K562 (cell line): ENCODE measurements around the gene TMEM132E. TPM values are rescaled to one million over a fixed set of nuclear protein-coding genes. Genes with fewer than 3 reads are reported as not detected.

ENCODE experiments used
- ATAC-seq: fragments of 200-7000 bp; cut with Tn5 transposase; 3 replicates; pipeline ENCODE4 v1.9.1; 2020; ENCODE audit warnings: moderate library complexity
- BruUV-seq: library from RNA; stranded (reverse); fragments of 400-500 nt; replicated peaks from 2 replicates; lab custom pipeline; 2021; lab: Mats Ljungman, UMichigan
- CTCF ChIA-PET: fragments of 300-600 bp; formaldehyde crosslinking; extraction: SDS; loops from one replicate; lab custom pipeline; 2021; ENCODE audit warnings: low intra/inter-chr PET ratio; lab: Yijun Ruan, JAX
- POLR2A ChIA-PET: fragments of 300-600, 350-650 bp; sonication (Branson Sonifier 250); formaldehyde crosslinking; extraction: SDS; loops from one replicate; lab custom pipeline; 2021; ENCODE audit warnings: antibody characterized with exemption, inconsistent platforms; lab: Yijun Ruan, JAX
- DNase-seq, 4 experiments: peaks; one replicate each; pipeline versions ENCODE4 v3.0.0 to v3.0.0-alpha.2; 2011 to 2018; ENCODE audit warnings: low spot score in 3 of 4, mixed read lengths in 3 of 4; ENCODE audit errors: extremely low read depth in 1 of 4
- FAIRE-seq: peaks from 2 replicates; lab custom pipeline; 2011; peaks lifted over from hg19 to GRCh38; lab: Jason Lieb, UNC
- H2AFZ ChIP-seq: 2 replicates; pipeline ENCODE4 v1.6.0; 2011; ENCODE audit warnings: low read depth, low read length, control low read depth, inconsistent platforms
- H3K27ac ChIP-seq: fragments of 200-600 bp; 3 replicates; pipeline ENCODE4 v1.8.0; 2011; ENCODE audit warnings: low read depth, mild to moderate bottlenecking, control low read depth, inconsistent platforms, low read length, moderate library complexity, mixed read lengths; ENCODE audit errors: extremely low read depth
- H3K27me3 ChIP-seq, 2 experiments: fragments of 300-600 bp in 1 of 2; 2 replicates in 1 of 2; 3 replicates in 1 of 2; pipeline versions ENCODE4 v1.6.0 to v1.8.0; 2011; ENCODE audit warnings: inconsistent platforms in 2 of 2, low read length in 2 of 2, mild to moderate bottlenecking in 1 of 2, mixed read lengths in 1 of 2, moderate library complexity in 1 of 2; ENCODE audit not compliant: control insufficient read depth in 2 of 2, insufficient read depth in 2 of 2
- H3K36me3 ChIP-seq: fragments of 300-600 bp; 3 replicates; pipeline ENCODE4 v1.8.0; 2011; ENCODE audit warnings: mild to moderate bottlenecking, low read length, inconsistent platforms; ENCODE audit not compliant: control insufficient read depth, insufficient read depth
- H3K4me1 ChIP-seq, 2 experiments: fragments of 200-600 bp in 1 of 2; replicated peaks in 1 of 2; 2 replicates in 1 of 2; 3 replicates in 1 of 2; pipeline versions ENCODE4 v1.5.1 to v1.8.0; 2011; ENCODE audit warnings: inconsistent platforms in 2 of 2, low read length in 2 of 2, mild to moderate bottlenecking in 1 of 2, mixed read lengths in 1 of 2, moderate library complexity in 1 of 2; ENCODE audit not compliant: control insufficient read depth in 2 of 2, insufficient read depth in 2 of 2
- H3K4me2 ChIP-seq: 2 replicates; pipeline ENCODE4 v1.6.1; 2011; ENCODE audit warnings: low read length, control low read depth, inconsistent platforms, mixed read lengths; ENCODE audit not compliant: insufficient read depth
- H3K4me3 ChIP-seq: fragments of 200-600 bp; sonication (generic), shearing (Covaris generic); 2 replicates; pipeline ENCODE4 v1.5.1; 2016; ENCODE audit warnings: control low read depth, inconsistent platforms
- H3K79me2 ChIP-seq: fragments of 200-600 bp; 3 replicates; pipeline ENCODE4 v1.8.0; 2011; ENCODE audit warnings: low read length, inconsistent platforms; ENCODE audit not compliant: control insufficient read depth, insufficient read depth
- H3K9ac ChIP-seq, 2 experiments: 2 replicates each; pipeline versions ENCODE4 v1.6.0 to v1.6.1; 2011; ENCODE audit warnings: low read depth in 2 of 2, low read length in 2 of 2, control low read depth in 1 of 2, inconsistent platforms in 1 of 2, mild to moderate bottlenecking in 1 of 2, mixed read lengths in 1 of 2; ENCODE audit not compliant: insufficient read depth in 1 of 2
- H3K9me1 ChIP-seq: one replicate; pipeline ENCODE4 v1.6.0; 2011; ENCODE audit warnings: inconsistent platforms, mild to moderate bottlenecking, low read length, moderate library complexity; ENCODE audit not compliant: control insufficient read depth, insufficient read depth
- H3K9me3 ChIP-seq: replicated peaks from 2 replicates; pipeline ENCODE4 v1.5.1; 2011; ENCODE audit warnings: low read depth, low read length, inconsistent platforms; ENCODE audit not compliant: control insufficient read depth, insufficient read depth
- H4K20me1 ChIP-seq: replicated peaks from 2 replicates; pipeline ENCODE4 v1.6.1; 2011; ENCODE audit warnings: low read length, inconsistent platforms, mixed read lengths; ENCODE audit not compliant: control insufficient read depth, insufficient read depth
- CBX2 ChIP-seq: fragments of 200-600 bp; sonication (generic); IDR thresholded peaks from one replicate; pipeline ENCODE4 v1.6.1; 2012; ENCODE audit warnings: mild to moderate bottlenecking, low read length, inconsistent platforms; ENCODE audit not compliant: insufficient read depth, poor library complexity, severe bottlenecking
- RREB1 ChIP-seq: fragments of 250-450 bp; sonication (Bioruptor Pico); IDR thresholded peaks from 2 replicates; pipeline ENCODE4 v1.4.0; 2020
- WGBS: fragments of 100-300 bp; shearing (Covaris generic); methylation state at CpG from one replicate; pipeline ENCODE4 v1.1.6; 2016; ENCODE audit warnings: low coverage, mixed read lengths; ENCODE audit not compliant: insufficient coverage; ENCODE audit errors: missing lambda C conversion rate; 5-methylcytosine and 5-hydroxymethylcytosine counted together
- in situ Hi-C: fragments of 300-500 bp; cut with MboI; formaldehyde crosslinking; loops from 4 replicates; pipeline ENCODE4 v1.15.0; 2018; ENCODE audit warnings: inconsistent platforms, mixed read lengths
- intact Hi-C: fragments of 100-400 bp; cut with micrococcal nuclease; formaldehyde crosslinking; loops from 2 replicates; pipeline ENCODE4 v1.14.2; 2022
- polyA plus RNA-seq, 8 experiments: library from polyadenylated mRNA; depleted of rRNA in 4 of 8; stranded (reverse) in 5 of 8; unstranded in 3 of 8; fragments of >200 nt; fragmentation: Nextera tagmentation in 2 of 8; fragmentation: Illumina TruSeq in 1 of 8; extraction: Ambion mirVana in 2 of 8; extraction: Trizol in 1 of 8; gene quantifications; 2 replicates each; pipeline versions ENCODE4 v1.2.1 to v1.2.3, GENCODE V29; 2011 to 2014; ENCODE audit warnings: inconsistent platforms in 1 of 8, missing spikeins in 1 of 8
- total RNA-seq, 7 experiments: library from RNA; depleted of rRNA in 6 of 7; stranded (reverse); fragments of >200 nt in 6 of 7; fragmentation: Illumina TruSeq in 2 of 7; extraction: Trizol in 2 of 7; gene quantifications; 2 replicates each; pipeline versions ENCODE4 v1.2.1 to v1.2.3, GENCODE V29; 2011 to 2021; ENCODE audit warnings: low replicate concordance in 1 of 7

TMEM132E gene
- total and polyA plus RNA-seq, 9 of the 15 experiments (the other 6 are each of a cell fraction or from before 2014, with no cell fraction given), result not detected

GRCh38 chr17:34532281-34533065, 46.9 kb upstream of the TMEM132E start:
- no peak overlapping the region for H2AFZ ChIP-seq
- H3K9me3 ChIP-seq, result no peaks in the 10 kb centered on the region
- no peaks in the 10 kb centered on the region for H3K4me1 ChIP-seq
- in situ Hi-C loops (loop anchor here (10.0 kb wide), 1 partner anchor 582 kb away; the partner anchor contains the start of gene RAD51D), intact Hi-C loops (no loop called here)
- WGBS, result 0% methylated on average over 6 of the region's 6 CpGs
- ChIA-PET POLR2A (no interaction called here), CTCF (no interaction called here)
- no peak overlapping the region for H3K4me2 ChIP-seq
- no peaks in the 10 kb centered on the region for H3K79me2 ChIP-seq
- H3K9me1 ChIP-seq, result no peaks in the 10 kb centered on the region
- TF ChIP-seq RREB1 (CRISPR knock-in tag) (no peak), CBX2 (no peak)
- no peak overlapping the region for H3K4me3 ChIP-seq
- H3K36me3 ChIP-seq, result no peaks in the 10 kb centered on the region
- FAIRE-seq (no peak), DNase-seq (no peak), ATAC-seq (no peak)
- no peak overlapping the region for H3K27ac ChIP-seq
- BruUV-seq, result no TSS peak
- H3K27me3 ChIP-seq, result peaks cover 0 to 5% of the 10 kb centered on the region in 2 experiments; a peak in 1 of 5 replicates
- H4K20me1 ChIP-seq, result 0 out of 2 replicates have a peak, but pooled peaks cover 3% of the 10 kb centered on the region
- H3K9ac ChIP-seq, result no peak overlapping the region
